PC-3 (cell line): ENCODE data around the gene CDHR3.

Source experiments
- CTCF ChIP-seq: fragments of 300-600 bp; sonication (generic); conservative IDR thresholded peaks from 2 replicates; pipeline ENCODE4 v1.5.1; 2017; ENCODE audit warnings: antibody characterized with exemption, low read depth, mild to moderate bottlenecking, low read length
- EZH2phosphoT487 ChIP-seq: fragments of 300-600 bp; sonication (generic); IDR thresholded peaks from 2 replicates; pipeline ENCODE4 v1.6.1; 2018; ENCODE audit warnings: mild to moderate bottlenecking, antibody characterized with exemption, low read length, borderline replicate concordance

GRCh38 chr7:106068538-106068961 is 105.5 kb downstream of the CDHR3 start:
- TF ChIP-seq CTCF (no peak), EZH2phosphoT487 (no peak)
